NCI-H1105 (cell line): Measurements from ENCODE around the gene PCDHGA5.
"Not testable (repeated sequence)": the region's sequence is repeated elsewhere in the genome, so short reads cannot be mapped to it uniquely, and the experiment has no call there.

ENCODE experiments used
- DNase-seq: peaks from one replicate; lab custom pipeline; 2025; lab: John Stamatoyannopoulos, UW

Gene PCDHGA5

DNA sequence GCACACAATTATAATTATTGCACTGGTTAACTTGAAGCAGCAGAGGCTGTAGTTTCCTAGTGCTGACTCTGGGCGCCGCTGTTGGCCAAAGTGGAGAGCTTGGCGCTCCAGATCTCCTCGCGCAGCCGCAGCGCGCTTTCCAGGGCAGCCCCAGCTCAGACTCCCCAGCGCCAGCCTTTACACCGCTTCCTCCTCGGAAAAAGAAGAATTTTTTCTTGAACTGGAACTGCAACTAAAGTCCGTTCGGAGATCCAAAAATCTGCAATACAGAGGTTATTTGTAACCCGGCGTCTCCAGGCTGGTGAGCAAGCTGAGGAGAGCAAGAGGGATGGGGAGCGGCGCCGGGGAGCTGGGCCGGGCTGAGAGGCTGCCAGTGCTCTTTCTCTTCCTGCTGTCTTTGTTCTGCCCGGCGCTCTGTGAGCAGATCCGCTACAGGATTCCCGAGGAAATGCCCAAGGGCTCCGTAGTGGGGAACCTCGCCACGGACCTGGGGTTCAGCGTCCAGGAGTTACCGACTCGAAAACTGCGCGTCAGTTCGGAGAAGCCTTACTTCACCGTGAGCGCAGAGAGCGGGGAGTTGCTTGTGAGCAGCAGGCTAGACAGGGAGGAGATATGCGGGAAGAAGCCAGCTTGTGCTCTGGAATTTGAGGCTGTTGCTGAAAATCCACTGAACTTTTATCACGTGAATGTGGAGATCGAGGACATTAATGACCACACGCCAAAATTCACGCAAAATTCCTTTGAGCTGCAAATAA, 23.8 kb downstream of the PCDHGA5 start, which contains the start of gene PCDHGB4:
PCDHGB4 (plus strand) TSS at position 142 of the 755 bp plus-strand sequence; CDS start at position 329, 187 bp downstream.
- not testable (repeated sequence) for DNase-seq

GRCh38 chr5:141388661-141389060, 24.7 kb downstream of the PCDHGA5 start:
- DNase-seq: no peak

- no peak for DNase-seq
These were observed 25.4 kb downstream of the PCDHGA5 start for GRCh38 chr5:141389153-141390042.

DNA sequence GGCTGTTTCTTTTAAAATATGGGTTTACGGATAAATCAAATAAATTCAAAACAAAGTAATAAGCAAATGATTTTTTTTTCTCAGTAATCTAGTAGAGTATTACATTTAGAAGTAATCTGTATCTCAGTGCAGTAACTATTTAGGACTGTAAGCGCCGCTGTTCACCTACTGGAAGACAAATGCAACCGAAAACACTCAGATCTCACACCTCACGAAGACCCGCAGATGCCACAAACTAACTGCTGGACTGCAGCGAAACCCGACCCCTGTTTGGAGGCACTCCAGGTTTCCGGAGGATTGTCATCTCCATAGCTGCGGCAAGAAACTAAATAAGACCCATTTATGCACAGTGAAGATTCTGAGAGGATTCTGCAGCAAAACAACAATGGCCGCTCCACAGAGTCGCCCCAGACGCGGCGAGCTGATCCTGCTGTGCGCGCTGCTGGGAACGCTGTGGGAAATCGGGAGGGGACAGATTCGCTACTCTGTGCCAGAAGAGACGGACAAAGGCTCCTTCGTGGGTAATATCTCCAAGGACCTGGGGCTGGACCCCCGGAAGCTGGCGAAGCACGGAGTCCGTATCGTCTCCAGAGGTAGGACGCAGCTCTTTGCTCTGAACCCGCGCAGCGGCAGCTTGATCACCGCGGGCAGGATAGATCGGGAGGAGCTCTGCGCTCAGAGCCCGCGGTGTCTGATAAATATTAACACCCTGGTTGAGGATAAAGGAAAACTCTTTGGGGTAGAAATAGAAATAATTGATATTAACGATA, 28.7 kb downstream of the PCDHGA5 start, which contains the start of gene PCDHGA8:
PCDHGA8 (plus strand) TSS at position 205 of the 770 bp plus-strand sequence; CDS start at position 386, 181 bp downstream.
- no peak for DNase-seq

DNA sequence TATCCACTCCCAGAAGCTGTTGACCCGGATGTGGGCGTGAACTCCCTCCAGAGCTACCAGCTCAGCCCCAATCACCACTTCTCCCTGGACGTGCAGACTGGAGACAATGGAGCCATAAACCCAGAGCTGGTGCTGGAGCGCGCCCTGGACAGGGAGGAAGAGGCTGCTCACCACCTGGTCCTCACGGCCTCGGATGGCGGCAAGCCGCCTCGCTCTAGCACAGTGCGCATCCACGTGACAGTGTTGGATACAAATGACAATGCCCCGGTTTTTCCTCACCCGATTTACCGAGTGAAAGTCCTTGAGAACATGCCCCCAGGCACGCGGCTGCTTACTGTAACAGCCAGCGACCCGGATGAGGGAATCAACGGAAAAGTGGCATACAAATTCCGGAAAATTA, 29.3 kb downstream of the PCDHGA5 start:
- no peak for DNase-seq

DNA sequence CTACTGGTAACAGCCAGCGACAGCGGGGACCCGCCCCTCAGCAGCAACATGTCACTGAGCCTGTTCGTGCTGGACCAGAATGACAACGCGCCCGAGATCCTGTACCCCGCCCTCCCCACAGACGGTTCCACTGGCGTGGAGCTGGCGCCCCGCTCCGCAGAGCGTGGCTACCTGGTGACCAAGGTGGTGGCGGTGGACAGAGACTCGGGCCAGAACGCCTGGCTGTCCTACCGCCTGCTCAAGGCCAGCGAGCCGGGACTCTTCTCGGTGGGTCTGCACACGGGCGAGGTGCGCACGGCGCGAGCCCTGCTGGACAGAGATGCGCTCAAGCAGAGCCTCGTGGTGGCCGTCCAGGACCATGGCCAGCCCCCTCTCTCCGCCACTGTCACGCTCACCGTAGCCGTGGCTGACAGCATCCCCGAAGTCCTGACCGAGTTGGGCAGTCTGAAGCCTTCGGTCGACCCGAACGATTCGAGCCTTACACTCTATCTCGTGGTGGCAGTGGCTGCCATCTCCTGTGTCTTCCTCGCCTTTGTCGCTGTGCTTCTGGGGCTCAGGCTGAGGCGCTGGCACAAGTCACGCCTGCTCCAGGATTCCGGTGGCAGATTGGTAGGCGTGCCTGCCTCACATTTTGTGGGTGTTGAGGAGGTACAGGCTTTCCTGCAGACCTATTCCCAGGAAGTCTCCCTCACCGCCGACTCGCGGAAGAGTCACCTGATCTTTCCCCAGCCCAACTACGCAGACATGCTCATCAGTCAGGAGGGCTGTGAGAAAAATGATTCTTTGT, 30.6 kb downstream of the PCDHGA5 start:
- DNase-seq: not testable (repeated sequence)

GRCh38 chr5:141397756-141398551, 34.0 kb downstream of the PCDHGA5 start, which contains the start of gene PCDHGB5:
PCDHGB5 (plus strand) TSS chr5:141397947; CDS start chr5:141398128, 181 bp downstream.
- DNase-seq: not testable (repeated sequence)

DNA sequence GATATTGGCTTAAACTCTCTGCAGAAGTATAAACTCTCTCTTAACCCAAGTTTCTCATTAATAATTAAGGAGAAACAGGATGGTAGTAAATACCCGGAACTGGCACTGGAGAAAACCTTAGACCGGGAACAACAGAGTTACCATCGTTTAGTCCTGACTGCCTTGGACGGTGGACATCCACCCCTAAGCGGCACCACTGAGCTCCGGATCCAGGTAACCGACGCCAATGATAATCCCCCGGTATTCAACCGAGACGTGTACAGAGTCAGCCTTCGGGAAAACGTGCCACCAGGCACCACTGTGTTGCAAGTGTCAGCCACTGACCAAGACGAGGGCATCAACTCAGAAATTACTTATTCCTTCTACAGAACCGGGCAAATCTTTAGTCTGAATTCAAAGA, 34.6 kb downstream of the PCDHGA5 start:
- no peak for DNase-seq

GRCh38 chr5:141399555-141400258, 35.7 kb downstream of the PCDHGA5 start:
- DNase-seq: no peak

GRCh38 chr5:141402553-141403243, 38.7 kb downstream of the PCDHGA5 start, which contains the start of gene PCDHGA9:
PCDHGA9 (plus strand) TSS chr5:141402778; CDS start chr5:141402953, 175 bp downstream.
- DNase-seq: no peak

DNA sequence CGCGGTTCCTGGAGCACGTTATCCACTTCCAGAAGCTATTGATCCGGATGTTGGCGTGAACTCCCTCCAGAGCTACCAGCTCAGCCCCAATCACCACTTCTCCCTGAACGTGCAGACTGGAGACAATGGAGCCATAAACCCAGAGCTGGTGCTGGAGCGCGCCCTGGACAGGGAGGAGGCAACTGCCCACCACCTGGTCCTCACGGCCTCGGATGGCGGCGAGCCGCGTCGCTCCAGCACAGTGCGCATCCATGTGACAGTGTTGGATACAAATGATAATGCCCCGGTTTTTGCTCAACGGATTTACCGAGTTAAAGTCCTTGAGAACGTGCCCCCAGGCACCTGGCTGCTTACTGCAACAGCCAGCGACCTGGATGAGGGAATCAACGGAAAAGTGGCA, 39.4 kb downstream of the PCDHGA5 start:
- no peak for DNase-seq

DNA sequence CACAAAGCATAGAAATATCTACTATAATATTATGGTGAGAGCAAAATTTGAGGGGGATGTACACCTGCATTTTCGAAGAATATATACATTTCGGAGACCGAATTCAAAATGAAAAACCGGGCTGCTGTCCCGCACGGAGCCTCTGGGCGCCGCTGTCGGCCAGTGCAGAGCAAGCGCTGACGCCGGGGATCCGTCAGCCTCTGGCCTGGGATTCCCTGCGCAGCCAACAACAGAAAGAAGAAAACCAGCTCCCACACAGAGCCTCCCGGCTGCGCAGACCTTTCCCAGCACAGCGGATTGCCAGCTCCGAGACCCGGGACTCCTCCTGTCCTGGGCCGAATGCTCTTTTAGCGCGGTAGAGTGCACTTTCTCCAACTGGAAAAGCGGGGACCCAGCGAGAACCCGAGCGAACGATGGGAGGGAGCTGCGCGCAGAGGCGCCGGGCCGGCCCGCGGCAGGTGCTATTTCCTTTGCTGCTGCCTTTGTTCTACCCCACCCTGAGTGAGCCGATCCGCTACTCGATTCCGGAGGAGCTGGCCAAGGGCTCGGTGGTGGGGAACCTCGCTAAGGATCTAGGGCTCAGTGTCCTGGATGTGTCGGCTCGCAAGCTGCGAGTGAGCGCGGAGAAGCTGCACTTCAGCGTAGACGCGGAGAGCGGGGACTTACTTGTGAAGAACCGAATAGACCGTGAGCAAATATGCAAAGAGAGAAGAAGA, 44.0 kb downstream of the PCDHGA5 start, which contains the start of gene PCDHGB6:
PCDHGB6 (plus strand) TSS at position 232 of the 716 bp plus-strand sequence; CDS start at position 414, 182 bp downstream.
- not testable (repeated sequence) for DNase-seq

DNA sequence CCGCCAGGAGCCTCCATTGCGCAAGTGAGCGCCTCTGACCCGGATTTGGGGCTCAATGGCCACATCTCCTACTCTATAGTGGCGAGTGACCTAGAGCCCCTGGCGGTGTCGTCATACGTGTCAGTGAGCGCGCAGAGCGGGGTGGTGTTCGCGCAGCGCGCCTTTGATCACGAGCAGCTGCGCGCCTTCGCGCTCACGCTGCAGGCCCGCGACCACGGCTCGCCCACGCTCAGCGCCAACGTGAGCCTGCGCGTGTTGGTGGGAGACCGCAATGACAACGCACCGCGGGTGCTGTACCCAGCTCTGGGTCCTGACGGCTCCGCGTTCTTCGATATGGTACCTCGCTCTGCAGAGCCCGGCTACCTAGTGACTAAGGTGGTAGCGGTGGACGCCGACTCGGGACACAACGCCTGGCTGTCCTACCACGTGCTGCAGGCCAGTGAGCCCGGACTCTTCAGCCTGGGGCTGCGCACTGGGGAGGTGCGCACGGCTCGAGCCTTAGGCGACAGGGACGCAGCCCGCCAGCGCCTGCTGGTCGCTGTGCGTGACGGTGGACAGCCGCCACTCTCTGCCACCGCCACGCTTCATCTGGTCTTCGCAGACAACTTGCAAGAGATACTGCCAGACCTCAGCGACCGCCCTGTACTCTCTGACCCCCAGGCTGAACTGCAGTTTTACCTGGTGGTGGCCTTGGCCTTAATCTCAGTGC, 45.8 kb downstream of the PCDHGA5 start:
- DNase-seq: no peak

DNA sequence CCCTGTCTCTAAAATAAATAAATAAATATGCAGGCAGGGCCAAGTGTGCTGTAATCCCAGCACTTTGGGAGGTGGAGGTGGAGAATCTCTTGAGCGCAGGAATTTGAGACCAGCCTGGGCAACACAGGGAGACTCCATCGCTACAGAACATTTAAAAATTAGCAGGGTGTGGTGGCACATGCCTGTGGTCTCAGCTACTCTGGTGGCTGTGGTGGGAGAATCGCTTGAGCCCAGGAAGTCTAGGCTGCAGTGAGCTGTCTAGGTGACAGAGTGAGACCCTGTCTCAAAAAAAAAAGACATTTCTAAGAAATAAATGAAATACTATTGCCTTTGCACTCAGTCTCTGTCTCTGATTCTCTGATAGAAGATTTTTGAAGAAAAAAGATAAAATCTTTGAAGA, 47.6 kb downstream of the PCDHGA5 start:
- no peak for DNase-seq

DNA sequence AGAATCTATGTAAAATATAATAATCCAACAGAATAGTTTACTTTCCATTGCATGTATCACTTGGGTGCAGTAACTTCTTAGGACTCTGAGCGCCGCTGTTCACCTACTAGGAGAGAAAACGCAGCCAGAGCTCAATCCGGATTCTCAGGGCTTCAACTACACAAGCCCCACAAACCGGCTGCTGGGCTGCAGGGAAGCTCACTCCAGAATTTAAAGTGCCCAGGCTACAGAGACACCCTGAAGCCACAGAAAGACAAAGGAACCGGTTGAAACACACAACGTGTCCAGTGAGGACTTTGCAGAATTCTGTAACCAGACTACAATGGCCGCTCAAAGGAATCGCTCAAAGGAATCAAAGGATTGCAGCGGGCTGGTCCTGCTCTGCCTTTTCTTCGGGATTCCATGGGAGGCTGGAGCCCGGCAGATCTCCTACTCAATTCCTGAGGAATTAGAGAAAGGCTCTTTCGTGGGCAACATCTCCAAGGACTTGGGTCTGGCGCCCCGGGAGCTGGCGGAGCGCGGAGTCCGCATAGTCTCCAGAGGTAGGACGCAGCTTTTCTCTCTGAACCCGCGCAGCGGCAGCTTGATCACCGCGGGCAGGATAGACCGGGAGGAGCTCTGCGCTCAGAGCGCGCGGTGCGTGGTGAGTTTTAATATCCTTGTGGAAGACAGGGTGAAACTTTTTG, 49.0 kb downstream of the PCDHGA5 start, which contains the start of gene PCDHGA10:
PCDHGA10 (plus strand) TSS at position 134 of the 686 bp plus-strand sequence; CDS start at position 323, 189 bp downstream.
- DNase-seq: no peak

DNA sequence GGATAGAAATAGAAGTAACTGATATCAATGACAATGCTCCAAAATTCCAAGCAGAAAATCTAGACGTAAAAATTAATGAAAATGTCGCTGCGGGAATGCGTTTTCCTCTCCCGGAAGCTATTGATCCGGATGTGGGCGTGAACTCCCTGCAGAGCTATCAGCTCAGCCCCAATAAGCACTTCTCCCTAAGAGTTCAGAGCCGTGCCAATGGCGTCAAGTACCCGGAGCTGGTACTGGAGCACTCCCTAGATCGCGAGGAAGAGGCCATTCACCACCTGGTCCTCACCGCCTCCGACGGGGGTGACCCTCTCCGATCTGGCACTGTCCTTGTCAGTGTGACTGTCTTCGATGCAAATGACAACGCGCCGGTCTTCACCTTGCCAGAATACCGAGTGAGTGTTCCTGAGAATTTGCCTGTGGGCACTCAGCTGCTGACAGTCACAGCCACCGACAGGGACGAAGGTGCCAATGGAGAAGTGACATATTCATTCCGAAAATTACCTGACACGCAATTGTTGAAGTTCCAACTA, 49.6 kb downstream of the PCDHGA5 start:
- DNase-seq: no peak
